ENCODE measurements around the gene STX3. TPM values are rescaled to one million over a fixed set of nuclear protein-coding genes. Genes with fewer than 3 reads are reported as not detected.

The STX3 gene
- polyA plus RNA-seq, 4 donors = 34.9 to 91.8 (median 60.8) TPM

- Histone ChIP-seq H3K27ac (ENCODE audit: low read depth in 1 of 3, low read length in 2 of 3) (peak overlapping the region in 1 of 3 donors; percentile 55), H3K9me3 (ENCODE audit: control insufficient read depth in 2 of 2, insufficient read depth in 1 of 2, low read depth in 1 of 2, low read length in 1 of 2) (no peaks in the 10 kb centered on the region), H3K36me3 (ENCODE audit: control insufficient read depth in 3 of 3, insufficient read depth in 2 of 3, low read depth in 1 of 3, low read length in 3 of 3) (peaks cover 5 to 42% (median 17%) of the 10 kb centered on the region in 3 donors), H3K4me1 (ENCODE audit: control insufficient read depth in 3 of 3, insufficient read depth in 2 of 3, low read depth in 1 of 3, low read length in 2 of 3) (peaks cover 0 to 31% (median 0%) of the 10 kb centered on the region in 3 donors), H3K27me3 (ENCODE audit: control insufficient read depth in 3 of 3, insufficient read depth in 3 of 3, low read length in 3 of 3) (no peaks in the 10 kb centered on the region), H3K4me3 (ENCODE audit: low read depth in 1 of 3, low read length in 3 of 3) (no peak overlapping the region)
- peak in 1 of 2 donors; percentile 15 for DNase-seq
- no peak for FAIRE-seq
- WGBS, 3 donors = 23 to 43% (median 32%) methylated on average over 2 of the region's 2 CpGs
Measured at GRCh38 chr11:59801160-59801706, 46.1 kb downstream of the STX3 start.

GRCh38 chr11:59801981-59802638, 46.9 kb downstream of the STX3 start:
- 47 to 55% (median 54%) methylated on average over 5 of the region's 5 CpGs for WGBS, 3 donors
- H3K9me3 ChIP-seq (ENCODE audit: control insufficient read depth in 2 of 2, insufficient read depth in 1 of 2, low read depth in 1 of 2, low read length in 1 of 2) = no peaks in the 10 kb centered on the region
- H3K27me3 ChIP-seq (ENCODE audit: control insufficient read depth in 3 of 3, insufficient read depth in 3 of 3, low read length in 3 of 3) = no peaks in the 10 kb centered on the region
- DNase-seq (no peak), FAIRE-seq (no peak)
- peak overlapping the region in 1 of 3 donors; percentile 31 for H3K27ac ChIP-seq (ENCODE audit: low read depth in 1 of 3, low read length in 2 of 3)
- H3K4me3 ChIP-seq (ENCODE audit: low read depth in 1 of 3, low read length in 3 of 3) = no peak overlapping the region
- peaks cover 9 to 44% (median 17%) of the 10 kb centered on the region in 3 donors for H3K36me3 ChIP-seq (ENCODE audit: control insufficient read depth in 3 of 3, insufficient read depth in 2 of 3, low read depth in 1 of 3, low read length in 3 of 3)
- H3K4me1 ChIP-seq (ENCODE audit: control insufficient read depth in 3 of 3, insufficient read depth in 2 of 3, low read depth in 1 of 3, low read length in 2 of 3) = peaks cover 0 to 33% (median 2%) of the 10 kb centered on the region in 3 donors

- peak; percentile 73 to 81 for DNase-seq
Measured at GRCh38 chr11:59802639-59803176, 47.5 kb downstream of the STX3 start.

GRCh38 chr11:59804061-59804460, 48.9 kb downstream of the STX3 start:
- no peak for DNase-seq
- Histone ChIP-seq H3K4me3 (ENCODE audit: low read depth in 1 of 3, low read length in 3 of 3) (no peak overlapping the region), H3K27me3 (ENCODE audit: control insufficient read depth in 3 of 3, insufficient read depth in 3 of 3, low read length in 3 of 3) (no peaks in the 10 kb centered on the region), H3K36me3 (ENCODE audit: control insufficient read depth in 3 of 3, insufficient read depth in 2 of 3, low read depth in 1 of 3, low read length in 3 of 3) (peaks cover 9 to 34% (median 13%) of the 10 kb centered on the region in 3 donors), H3K9me3 (ENCODE audit: control insufficient read depth in 2 of 2, insufficient read depth in 1 of 2, low read depth in 1 of 2, low read length in 1 of 2) (no peaks in the 10 kb centered on the region), H3K27ac (ENCODE audit: low read depth in 1 of 3, low read length in 2 of 3) (no peak overlapping the region), H3K4me1 (ENCODE audit: control insufficient read depth in 3 of 3, insufficient read depth in 2 of 3, low read depth in 1 of 3, low read length in 2 of 3) (peaks cover 0 to 38% (median 2%) of the 10 kb centered on the region in 3 donors)
- 91 to 95% (median 95%) methylated on average over 2 of the region's 2 CpGs for WGBS, 3 donors
- FAIRE-seq = no peak

More at GRCh38 chr11:59802639-59803176, 47.5 kb downstream of the STX3 start:
- no peaks in the 10 kb centered on the region for H3K27me3 ChIP-seq (ENCODE audit: control insufficient read depth in 3 of 3, insufficient read depth in 3 of 3, low read length in 3 of 3)
- no peak overlapping the region for H3K4me3 ChIP-seq (ENCODE audit: low read depth in 1 of 3, low read length in 3 of 3)
- peaks cover 9 to 44% (median 13%) of the 10 kb centered on the region in 3 donors for H3K36me3 ChIP-seq (ENCODE audit: control insufficient read depth in 3 of 3, insufficient read depth in 2 of 3, low read depth in 1 of 3, low read length in 3 of 3)
- no peaks in the 10 kb centered on the region for H3K9me3 ChIP-seq (ENCODE audit: control insufficient read depth in 2 of 2, insufficient read depth in 1 of 2, low read depth in 1 of 2, low read length in 1 of 2)
- no peak for FAIRE-seq
- 45 to 51% (median 48%) methylated on average over 4 of the region's 4 CpGs for WGBS, 3 donors
- peak overlapping the region in 1 of 3 donors; percentile 31 for H3K27ac ChIP-seq (ENCODE audit: low read depth in 1 of 3, low read length in 2 of 3)
- peaks cover 0 to 38% (median 2%) of the 10 kb centered on the region in 3 donors for H3K4me1 ChIP-seq (ENCODE audit: control insufficient read depth in 3 of 3, insufficient read depth in 2 of 3, low read depth in 1 of 3, low read length in 2 of 3)

GRCh38 chr11:59807047-59807610, 52.0 kb downstream of the STX3 start:
- Histone ChIP-seq H3K4me1 (ENCODE audit: control insufficient read depth in 3 of 3, insufficient read depth in 2 of 3, low read depth in 1 of 3, low read length in 2 of 3) (peaks cover 0 to 20% (median 2%) of the 10 kb centered on the region in 3 donors), H3K27ac (ENCODE audit: low read depth in 1 of 3, low read length in 2 of 3) (peak overlapping the region in 1 of 3 donors; percentile 57), H3K27me3 (ENCODE audit: control insufficient read depth in 3 of 3, insufficient read depth in 3 of 3, low read length in 3 of 3) (no peaks in the 10 kb centered on the region), H3K36me3 (ENCODE audit: control insufficient read depth in 3 of 3, insufficient read depth in 2 of 3, low read depth in 1 of 3, low read length in 3 of 3) (peaks cover 9 to 25% (median 11%) of the 10 kb centered on the region in 3 donors), H3K9me3 (ENCODE audit: control insufficient read depth in 2 of 2, insufficient read depth in 1 of 2, low read depth in 1 of 2, low read length in 1 of 2) (no peaks in the 10 kb centered on the region), H3K4me3 (ENCODE audit: low read depth in 1 of 3, low read length in 3 of 3) (no peak overlapping the region)
- WGBS, 3 donors = 44 to 73% (median 67%) methylated on average over 1 of the region's 1 CpG
- DNase-seq = peak; percentile 28 to 73
- no peak for FAIRE-seq

- Histone ChIP-seq H3K27ac (ENCODE audit: low read depth in 1 of 3, low read length in 2 of 3) (peak within 1 kb of the TSS; percentile 84 to 95 (median 91)), H3K36me3 (ENCODE audit: control insufficient read depth in 3 of 3, insufficient read depth in 2 of 3, low read depth in 1 of 3, low read length in 3 of 3) (peaks cover 4 to 12% (median 9%) of the 10 kb centered on the region in 3 donors), H3K27me3 (ENCODE audit: control insufficient read depth in 3 of 3, insufficient read depth in 3 of 3, low read length in 3 of 3) (no peaks in the 10 kb centered on the region), H3K9me3 (ENCODE audit: control insufficient read depth in 2 of 2, insufficient read depth in 1 of 2, low read depth in 1 of 2, low read length in 1 of 2) (no peaks in the 10 kb centered on the region), H3K4me1 (ENCODE audit: control insufficient read depth in 3 of 3, insufficient read depth in 2 of 3, low read depth in 1 of 3, low read length in 2 of 3) (peaks cover 0 to 14% (median 2%) of the 10 kb centered on the region in 3 donors), H3K4me3 (ENCODE audit: low read depth in 1 of 3, low read length in 3 of 3) (peak within 1 kb of the TSS; percentile 48 to 76 (median 60))
- WGBS, 3 donors = 0 to 1% (median 1%) methylated on average over 53 to 54 of the region's 54 CpGs
- DNase-seq = peak; percentile 97
- FAIRE-seq = no peak
Measured at GRCh38 chr11:59810189-59810910, 55.2 kb downstream of the STX3 start, which contains the start of gene MRPL16. TSS of gene MRPL16 (minus strand) at chr11:59810778. CDS start at chr11:59810658, 120 bp downstream.

GRCh38 chr11:59810911-59811259, 55.7 kb downstream of the STX3 start:
- no peaks in the 10 kb centered on the region for H3K27me3 ChIP-seq (ENCODE audit: control insufficient read depth in 3 of 3, insufficient read depth in 3 of 3, low read length in 3 of 3)
- FAIRE-seq = no peak
- peaks cover 0 to 14% (median 2%) of the 10 kb centered on the region in 3 donors for H3K4me1 ChIP-seq (ENCODE audit: control insufficient read depth in 3 of 3, insufficient read depth in 2 of 3, low read depth in 1 of 3, low read length in 2 of 3)
- 2 to 10% (median 8%) methylated on average over 8 of the region's 8 CpGs for WGBS, 3 donors
- peak overlapping the region; percentile 4 to 76 (median 60) for H3K4me3 ChIP-seq (ENCODE audit: low read depth in 1 of 3, low read length in 3 of 3)
- H3K9me3 ChIP-seq (ENCODE audit: control insufficient read depth in 2 of 2, insufficient read depth in 1 of 2, low read depth in 1 of 2, low read length in 1 of 2) = no peaks in the 10 kb centered on the region
- H3K36me3 ChIP-seq (ENCODE audit: control insufficient read depth in 3 of 3, insufficient read depth in 2 of 3, low read depth in 1 of 3, low read length in 3 of 3) = peaks cover 2 to 10% (median 6%) of the 10 kb centered on the region in 3 donors
- no peak for DNase-seq
- peak overlapping the region; percentile 84 to 95 (median 91) for H3K27ac ChIP-seq (ENCODE audit: low read depth in 1 of 3, low read length in 2 of 3)

- Histone ChIP-seq H3K36me3 (ENCODE audit: control insufficient read depth in 3 of 3, insufficient read depth in 2 of 3, low read depth in 1 of 3, low read length in 3 of 3) (no peaks in the 10 kb centered on the region), H3K27me3 (ENCODE audit: control insufficient read depth in 3 of 3, insufficient read depth in 3 of 3, low read length in 3 of 3) (no peaks in the 10 kb centered on the region), H3K9me3 (ENCODE audit: control insufficient read depth in 2 of 2, insufficient read depth in 1 of 2, low read depth in 1 of 2, low read length in 1 of 2) (no peaks in the 10 kb centered on the region), H3K4me1 (ENCODE audit: control insufficient read depth in 3 of 3, insufficient read depth in 2 of 3, low read depth in 1 of 3, low read length in 2 of 3) (peaks cover 0 to 11% (median 0%) of the 10 kb centered on the region in 3 donors), H3K4me3 (ENCODE audit: low read depth in 1 of 3, low read length in 3 of 3) (no peak overlapping the region), H3K27ac (ENCODE audit: low read depth in 1 of 3, low read length in 2 of 3) (no peak overlapping the region)
- WGBS, 3 donors = 87 to 94% (median 92%) methylated on average over 2 of the region's 2 CpGs
- DNase-seq (no peak), FAIRE-seq (no peak)
Measured at GRCh38 chr11:59812220-59812619, 57.0 kb downstream of the STX3 start.

Measured in small intestine (tissue), 7 donors.